SK-N-SH (cell line): ENCODE results near the gene GART. TPM values are rescaled to one million over a fixed set of nuclear protein-coding genes. Genes with fewer than 3 reads are reported as not detected.

Experiments
- CTCF ChIA-PET: fragments of 300-600, 350-600 bp; formaldehyde crosslinking; extraction: SDS; loops from one replicate; lab custom pipeline; 2021; lab: Yijun Ruan, JAX
- POLR2A ChIA-PET: fragments of 350-600 bp; sonication (Branson Sonifier 250); formaldehyde crosslinking; extraction: SDS; loops from one replicate; lab custom pipeline; 2020; ENCODE audit warnings: antibody characterized with exemption, inconsistent platforms; lab: Yijun Ruan, JAX
- DNase-seq: peaks from one replicate; pipeline ENCODE4 v3.0.0; 2012
- H2AFZ ChIP-seq: fragments of 200-600 bp; sonication (generic); 2 replicates; pipeline ENCODE4 v1.8.1; 2016; ENCODE audit warnings: antibody characterized with exemption, mild to moderate bottlenecking, low read depth
- H3F3A ChIP-seq: fragments of 200-600 bp; sonication (generic); replicated peaks from 2 replicates; pipeline ENCODE3; 2016; ENCODE audit warnings: antibody characterized with exemption, mild to moderate bottlenecking; ENCODE audit not compliant: insufficient read depth
- H3K27ac ChIP-seq, 2 experiments: fragments of 200-500 bp in 1 of 2; fragments of 200-600 bp in 1 of 2; sonication (Bioruptor generic) in 1 of 2; sonication (generic), shearing (Covaris generic) in 1 of 2; 2 replicates each; pipeline versions ENCODE4 v1.5.1 to v1.6.1; 2014 to 2016; ENCODE audit warnings: low read depth in 2 of 2, inconsistent platforms in 1 of 2, low read length in 1 of 2, mild to moderate bottlenecking in 1 of 2, mixed read lengths in 1 of 2
- H3K27me3 ChIP-seq: fragments of 200-600 bp; sonication (generic), shearing (Covaris generic); 2 replicates; pipeline ENCODE4 v1.6.1; 2016; ENCODE audit warnings: mixed run types; ENCODE audit not compliant: insufficient read depth
- H3K36me3 ChIP-seq, 2 experiments: fragments of 200-500 bp in 1 of 2; fragments of 200-600 bp in 1 of 2; sonication (Bioruptor generic) in 1 of 2; sonication (generic) in 1 of 2; replicated peaks in 1 of 2; 2 replicates each; pipeline versions ENCODE3 to v1.5.1; 2014 to 2016; ENCODE audit warnings: low read length in 1 of 2, mild to moderate bottlenecking in 1 of 2; ENCODE audit not compliant: insufficient read depth in 2 of 2, control insufficient read depth in 1 of 2
- H3K4me1 ChIP-seq, 2 experiments: fragments of 200-500 bp in 1 of 2; fragments of 200-600 bp in 1 of 2; sonication (Bioruptor generic) in 1 of 2; sonication (generic), shearing (Covaris generic) in 1 of 2; 2 replicates each; pipeline versions ENCODE4 v1.5.1 to v1.6.1; 2014 to 2016; ENCODE audit warnings: low read depth in 1 of 2, low read length in 1 of 2, mixed run types in 1 of 2; ENCODE audit not compliant: insufficient read depth in 2 of 2, control insufficient read depth in 1 of 2
- H3K4me2 ChIP-seq: fragments of 200-600 bp; sonication (generic), shearing (Covaris generic); 2 replicates; pipeline ENCODE4 v1.6.1; 2017; ENCODE audit warnings: mixed run types
- H3K4me3 ChIP-seq, 2 experiments: fragments of 200-500 bp in 1 of 2; fragments of 200-600 bp in 1 of 2; sonication (Bioruptor generic) in 1 of 2; sonication (generic), shearing (Covaris generic) in 1 of 2; 2 replicates each; pipeline versions ENCODE4 v1.5.1 to v1.8.1; 2014 to 2016; ENCODE audit warnings: low read depth in 2 of 2, inconsistent platforms in 1 of 2, low read length in 1 of 2, mild to moderate bottlenecking in 1 of 2, mixed read lengths in 1 of 2, moderate library complexity in 1 of 2
- H3K79me2 ChIP-seq: fragments of 200-600 bp; sonication (generic); 2 replicates; pipeline ENCODE4 v1.8.1; 2017; ENCODE audit warnings: mild to moderate bottlenecking; ENCODE audit not compliant: insufficient read depth
- H3K9ac ChIP-seq: fragments of 200-600 bp; sonication (generic); 2 replicates; pipeline ENCODE4 v1.6.1; 2017; ENCODE audit warnings: mixed run types
- H3K9me2 ChIP-seq: fragments of 200-600 bp; sonication (generic); 2 replicates; pipeline ENCODE4 v1.6.1; 2017; ENCODE audit warnings: mixed run types
- H3K9me3 ChIP-seq: fragments of 200-600 bp; sonication (generic); 2 replicates; pipeline ENCODE4 v1.6.1; 2017; ENCODE audit warnings: mixed run types, mild to moderate bottlenecking, moderate library complexity
- H4K20me1 ChIP-seq: fragments of 200-600 bp; sonication (generic); 2 replicates; pipeline ENCODE4 v1.6.1; 2017; ENCODE audit warnings: mild to moderate bottlenecking, mixed run types; ENCODE audit not compliant: insufficient read depth
- CTCF ChIP-seq: fragments of 200-600 bp; sonication (generic); IDR thresholded peaks from 2 replicates; pipeline ENCODE4 v1.6.1; 2017; ENCODE audit warnings: antibody characterized with exemption, mild to moderate bottlenecking, moderate library complexity
- EZH2phosphoT487 ChIP-seq: fragments of 200-600 bp; sonication (generic); IDR thresholded peaks from 2 replicates; pipeline ENCODE4 v1.6.1; 2017; ENCODE audit warnings: low read depth, mixed run types, mild to moderate bottlenecking, antibody characterized with exemption, moderate library complexity, borderline replicate concordance
- FOSL2 ChIP-seq: IDR thresholded peaks from 2 replicates; pipeline ENCODE4 v1.4.0; 2012; ENCODE audit warnings: low read depth, mild to moderate bottlenecking, moderate library complexity, borderline replicate concordance
- GATA2 ChIP-seq: sonication (generic); formaldehyde crosslinking; IDR thresholded peaks from 2 replicates; pipeline ENCODE4 v1.5.0; 2020; ENCODE audit warnings: mild to moderate bottlenecking, missing genetic modification reagents
- IRF3 ChIP-seq: fragments of 150-350 bp; IDR thresholded peaks from 2 replicates; pipeline ENCODE4 v1.6.1; 2016; ENCODE audit warnings: mild to moderate bottlenecking, low read depth, low read length
- JUND ChIP-seq: IDR thresholded peaks from 2 replicates; pipeline ENCODE4 v1.4.0; 2012
- MEF2A ChIP-seq: IDR thresholded peaks from 2 replicates; pipeline ENCODE4 v1.4.0; 2012; ENCODE audit warnings: low read depth, borderline replicate concordance
- NFIC ChIP-seq: IDR thresholded peaks from 2 replicates; pipeline ENCODE4 v1.4.0; 2012; ENCODE audit warnings: borderline replicate concordance
- PBX3 ChIP-seq: IDR thresholded peaks from 2 replicates; pipeline ENCODE4; 2012
- POLR2AphosphoS5 ChIP-seq: IDR thresholded peaks from 2 replicates; pipeline ENCODE4 v1.6.1; 2012; ENCODE audit warnings: low read depth, low read length
- REST ChIP-seq: IDR thresholded peaks from 2 replicates; pipeline ENCODE4 v1.6.1; 2012; ENCODE audit warnings: mild to moderate bottlenecking, low read depth, low read length, moderate library complexity
- RXRA ChIP-seq: IDR thresholded peaks from 2 replicates; pipeline ENCODE4 v1.4.0; 2012; ENCODE audit warnings: low read depth, mild to moderate bottlenecking, borderline replicate concordance
- SIN3A ChIP-seq: IDR thresholded peaks from 2 replicates; pipeline ENCODE4 v1.6.1; 2012; ENCODE audit warnings: low read depth, mild to moderate bottlenecking, low read length, moderate library complexity, borderline replicate concordance
- TAF1 ChIP-seq: IDR thresholded peaks from 2 replicates; pipeline ENCODE4 v1.6.1; 2012; ENCODE audit warnings: low read depth, mild to moderate bottlenecking, low read length, moderate library complexity, borderline replicate concordance
- USF1 ChIP-seq: IDR thresholded peaks from 2 replicates; pipeline ENCODE4 v1.4.0; 2012; ENCODE audit warnings: low read depth, borderline replicate concordance
- USF2 ChIP-seq: fragments of 150-350 bp; IDR thresholded peaks from 2 replicates; pipeline ENCODE4 v1.6.1; 2017; ENCODE audit warnings: antibody characterized with exemption, low read length, low read depth, borderline replicate concordance
- ZBTB33 ChIP-seq: IDR thresholded peaks from 2 replicates; pipeline ENCODE4 v1.4.0; 2012; ENCODE audit warnings: low read depth, borderline replicate concordance
- WGBS: methylation state at CpG from one replicate; pipeline ENCODE4 v1.1.6; 2017; ENCODE audit warnings: low lambda C conversion rate; 5-methylcytosine and 5-hydroxymethylcytosine counted together
- polyA plus RNA-seq, 3 experiments: library from polyadenylated mRNA; depleted of rRNA; stranded (reverse); fragments of >200 nt; gene quantifications; 2 replicates each; pipeline ENCODE4 v1.2.3, GENCODE V29; 2012

GART gene
- polyA plus RNA-seq, 1 of the 3 experiments (the other 2 are of a cell fraction), result 17.3 TPM

GRCh38 chr21:33481314-33481943 lies 60.5 kb downstream of the GART start:
- H3K79me2 ChIP-seq, result peaks cover 23% of the 10 kb centered on the region
- H3F3A ChIP-seq, result peaks cover 16% of the 10 kb centered on the region
- no peak overlapping the region for H3K27ac ChIP-seq
- H3K27me3 ChIP-seq, result no peaks in the 10 kb centered on the region
- H3K9me2 ChIP-seq, result no peaks in the 10 kb centered on the region
- H3K9me3 ChIP-seq, result no peaks in the 10 kb centered on the region
- H3K4me1 ChIP-seq, result peaks cover 0 to 4% of the 10 kb centered on the region in 2 experiments; a peak in 1 of 4 replicates
- no peaks in the 10 kb centered on the region; the same call in 1 of the 2 replicates for H4K20me1 ChIP-seq
- no peak overlapping the region for H3K9ac ChIP-seq
- no peak overlapping the region for H3K4me2 ChIP-seq
- ChIA-PET POLR2A (interaction anchor here (4.0 kb wide), 1 partner anchor 9 kb away, joined by 56 read pairs; the partner anchor contains the start of gene DNAJC28), CTCF (interaction anchor here (2.0 kb wide), 1 partner anchor 10 kb away, joined by 15 read pairs; the partner anchor contains the start of gene DNAJC28)
- H3K4me3 ChIP-seq, result no peak overlapping the region
- DNase-seq, result no peak
- 77% methylated on average over 9 of the region's 9 CpGs for WGBS
- TF ChIP-seq USF1 (no peak), FOSL2 (no peak), POLR2AphosphoS5 (no peak), RXRA (no peak), NFIC (no peak), EZH2phosphoT487 (no peak), SIN3A (no peak), JUND (no peak), TAF1 (no peak), GATA2 (CRISPR knock-in tag) (no peak), USF2 (no peak), CTCF (no peak), MEF2A (no peak), PBX3 (no peak), REST (no peak), ZBTB33 (no peak), IRF3 (no peak)
- no peaks in the 10 kb centered on the region for H3K36me3 ChIP-seq
- no peak overlapping the region for H2AFZ ChIP-seq
